ENCODE measurements around the gene PHF12.

The PHF12 gene

DNA sequence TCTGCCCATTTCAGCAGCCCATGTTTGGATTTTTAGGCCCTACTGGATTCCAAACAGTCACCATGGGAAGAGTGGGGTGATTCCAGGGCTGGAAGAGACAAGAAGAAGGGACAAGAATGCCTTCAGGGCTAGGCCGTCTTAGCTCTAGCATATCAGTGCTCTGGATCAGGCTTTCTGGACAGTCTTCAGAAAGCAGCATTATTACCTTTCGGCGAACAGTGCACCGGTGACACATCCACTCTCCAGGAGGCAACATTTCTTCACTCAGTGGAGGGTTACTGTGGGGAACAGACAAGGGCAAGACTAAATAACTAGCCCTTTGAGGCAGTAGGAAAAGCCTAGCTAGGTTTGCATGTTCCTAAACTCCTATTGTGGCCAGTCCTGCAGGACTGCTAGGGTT is 24.5 kb downstream of the PHF12 start:
- no peak overlapping the region for H3K27ac ChIP-seq (ENCODE audit: low read depth, low read length)
- TF ChIP-seq, protein P1, sequence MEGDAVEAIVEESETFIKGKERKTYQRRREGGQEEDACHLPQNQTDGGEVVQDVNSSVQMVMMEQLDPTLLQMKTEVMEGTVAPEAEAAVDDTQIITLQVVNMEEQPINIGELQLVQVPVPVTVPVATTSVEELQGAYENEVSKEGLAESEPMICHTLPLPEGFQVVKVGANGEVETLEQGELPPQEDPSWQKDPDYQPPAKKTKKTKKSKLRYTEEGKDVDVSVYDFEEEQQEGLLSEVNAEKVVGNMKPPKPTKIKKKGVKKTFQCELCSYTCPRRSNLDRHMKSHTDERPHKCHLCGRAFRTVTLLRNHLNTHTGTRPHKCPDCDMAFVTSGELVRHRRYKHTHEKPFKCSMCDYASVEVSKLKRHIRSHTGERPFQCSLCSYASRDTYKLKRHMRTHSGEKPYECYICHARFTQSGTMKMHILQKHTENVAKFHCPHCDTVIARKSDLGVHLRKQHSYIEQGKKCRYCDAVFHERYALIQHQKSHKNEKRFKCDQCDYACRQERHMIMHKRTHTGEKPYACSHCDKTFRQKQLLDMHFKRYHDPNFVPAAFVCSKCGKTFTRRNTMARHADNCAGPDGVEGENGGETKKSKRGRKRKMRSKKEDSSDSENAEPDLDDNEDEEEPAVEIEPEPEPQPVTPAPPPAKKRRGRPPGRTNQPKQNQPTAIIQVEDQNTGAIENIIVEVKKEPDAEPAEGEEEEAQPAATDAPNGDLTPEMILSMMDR (IDR thresholded peaks at IDR 0.05; ENCODE audit: insufficient read depth, low read length, poor library complexity, severe bottlenecking): no peak
- H4K20me1 ChIP-seq (ENCODE audit: low read depth, low read length): 0 out of 2 replicates have a peak, but pooled peaks cover 3% of the 10 kb centered on the region
- no peaks in the 10 kb centered on the region for H3K9me3 ChIP-seq (ENCODE audit: insufficient read depth, low read length)
- peaks cover 76% of the 10 kb centered on the region for H3K79me2 ChIP-seq (ENCODE audit: insufficient read depth, low read length)
- H3K4me2 ChIP-seq (ENCODE audit: low read depth, low read length, poor library complexity, severe bottlenecking): no peak overlapping the region
- no peaks in the 10 kb centered on the region for H3K9me2 ChIP-seq (replicated peaks; ENCODE audit: insufficient read depth, low read length)
- no peak overlapping the region for H3K4me3 ChIP-seq (ENCODE audit: insufficient read depth, low read length, poor library complexity, severe bottlenecking)
- no peak overlapping the region for H3K9ac ChIP-seq (ENCODE audit: low read length)
- peaks cover 21% of the 10 kb centered on the region for H3K36me3 ChIP-seq (ENCODE audit: low read length)
- no peaks in the 10 kb centered on the region for H3F3A ChIP-seq (ENCODE audit: insufficient read depth)
- H3K27me3 ChIP-seq (ENCODE audit: low read length): no peaks in the 10 kb centered on the region
- no peak overlapping the region for H2AFZ ChIP-seq (ENCODE audit: low read depth, low read length, severe bottlenecking)

DNA sequence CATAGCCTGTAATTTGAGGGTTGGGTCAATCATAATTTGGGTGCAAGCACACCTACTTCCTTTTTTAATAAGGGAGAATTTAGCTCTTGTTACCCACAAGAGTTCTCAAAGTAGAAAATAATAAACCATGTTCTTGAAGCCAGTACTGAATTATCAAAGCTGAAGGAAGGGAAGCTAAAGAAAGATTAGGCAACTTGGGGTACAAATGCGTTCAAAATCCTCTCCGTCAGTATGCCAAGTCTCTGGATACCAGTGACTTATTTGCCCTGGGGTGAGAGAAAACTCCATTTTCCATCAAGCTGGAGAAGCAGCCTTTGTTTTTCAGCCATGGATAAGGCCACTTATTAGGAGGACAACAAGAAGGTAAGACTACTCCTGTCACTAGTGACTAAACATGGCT is 25.0 kb downstream of the PHF12 start:
- Histone ChIP-seq H3F3A (ENCODE audit: insufficient read depth) (no peaks in the 10 kb centered on the region), H3K27ac (ENCODE audit: low read depth, low read length) (no peak overlapping the region), H3K4me2 (ENCODE audit: low read depth, low read length, poor library complexity, severe bottlenecking) (no peak overlapping the region), H3K4me3 (ENCODE audit: insufficient read depth, low read length, poor library complexity, severe bottlenecking) (no peak overlapping the region), H3K9me3 (ENCODE audit: insufficient read depth, low read length) (no peaks in the 10 kb centered on the region), H3K36me3 (ENCODE audit: low read length) (peaks cover 25% of the 10 kb centered on the region), H3K79me2 (ENCODE audit: insufficient read depth, low read length) (peaks cover 72% of the 10 kb centered on the region), H3K9ac (ENCODE audit: low read length) (no peak overlapping the region), H4K20me1 (ENCODE audit: low read depth, low read length) (0 out of 2 replicates have a peak, but pooled peaks cover 3% of the 10 kb centered on the region), H3K27me3 (ENCODE audit: low read length) (no peaks in the 10 kb centered on the region), H3K9me2 (replicated peaks; ENCODE audit: insufficient read depth, low read length) (no peaks in the 10 kb centered on the region), H2AFZ (ENCODE audit: low read depth, low read length, severe bottlenecking) (no peak overlapping the region)
- TF ChIP-seq, protein P1 (IDR thresholded peaks at IDR 0.05; ENCODE audit: insufficient read depth, low read length, poor library complexity, severe bottlenecking): no peak
- no peak for TF ChIP-seq EZH2phosphoT487 (conservative IDR thresholded peaks at IDR 0.05; ENCODE audit: low read length)

DNA sequence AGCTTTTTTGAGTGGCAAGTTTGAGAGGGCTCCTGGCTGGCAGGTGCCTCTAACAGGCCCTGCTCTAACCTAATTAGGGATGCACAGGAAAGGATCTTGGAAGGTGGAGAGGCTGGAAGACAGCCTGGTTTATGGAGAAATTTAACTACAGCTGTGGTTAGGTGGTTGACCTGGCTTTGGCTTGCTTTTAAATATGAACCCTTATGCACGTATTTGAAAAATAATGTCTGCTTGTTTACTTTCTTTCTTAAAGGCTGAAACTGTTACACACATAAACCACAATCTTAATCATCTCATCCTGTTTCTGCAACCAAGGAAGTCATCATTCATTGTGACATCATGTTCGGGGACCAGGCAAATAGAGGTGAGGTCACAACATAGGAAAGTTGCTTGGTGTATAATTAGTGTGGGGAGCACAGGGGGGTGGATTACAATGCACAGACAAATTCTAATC is 25.4 kb downstream of the PHF12 start:
- Histone ChIP-seq H3K4me2 (ENCODE audit: low read depth, low read length, poor library complexity, severe bottlenecking) (no peak overlapping the region), H3K36me3 (ENCODE audit: low read length) (peaks cover 29% of the 10 kb centered on the region), H4K20me1 (ENCODE audit: low read depth, low read length) (0 out of 2 replicates have a peak, but pooled peaks cover 2% of the 10 kb centered on the region)

More for the DNA sequence above, 25.4 kb downstream of the PHF12 start:
- H3K4me3 ChIP-seq (ENCODE audit: insufficient read depth, low read length, poor library complexity, severe bottlenecking): no peak overlapping the region
- H2AFZ ChIP-seq (ENCODE audit: low read depth, low read length, severe bottlenecking): no peak overlapping the region
- H3K9me2 ChIP-seq (replicated peaks; ENCODE audit: insufficient read depth, low read length): no peaks in the 10 kb centered on the region
- H3K79me2 ChIP-seq (ENCODE audit: insufficient read depth, low read length): peaks cover 67% of the 10 kb centered on the region
- H3K9ac ChIP-seq (ENCODE audit: low read length): no peak overlapping the region
- H3K27ac ChIP-seq (ENCODE audit: low read depth, low read length): no peak overlapping the region
- TF ChIP-seq, protein P1 (IDR thresholded peaks at IDR 0.05; ENCODE audit: insufficient read depth, low read length, poor library complexity, severe bottlenecking): no peak
- no peak for TF ChIP-seq EZH2phosphoT487 (conservative IDR thresholded peaks at IDR 0.05; ENCODE audit: low read length)
- no peaks in the 10 kb centered on the region for H3K9me3 ChIP-seq (ENCODE audit: insufficient read depth, low read length)
- H3K27me3 ChIP-seq (ENCODE audit: low read length): no peaks in the 10 kb centered on the region
- no peaks in the 10 kb centered on the region for H3F3A ChIP-seq (ENCODE audit: insufficient read depth)
